Purkinje cell (primary cell): Measurements from ENCODE around the gene ADA. TPM values are rescaled to one million over a fixed set of nuclear protein-coding genes. Genes with fewer than 3 reads are reported as not detected.

Experiments
- polyA plus RNA-seq: library from polyadenylated mRNA; unstranded; fragments of >200 nt; fragmentation: Nextera tagmentation; gene quantifications from 2 replicates; pipeline ENCODE4 v1.2.1, GENCODE V29; 2014

Gene ADA
- not detected in 2 replicates for polyA plus RNA-seq

GRCh38 chr20:44651684-44652423, at the start of gene ADA:
Gene ADA (minus strand): TSS chr20:44651699. CDS start chr20:44651607, 92 bp downstream.

GRCh38 chr20:44582311-44583025, 69.0 kb downstream of the ADA start, which contains the start of gene PKIG:
Gene PKIG (plus strand): TSS chr20:44582579. CDS start chr20:44614557, 31,978 bp downstream.

Other genes starting within 250 kb of the ADA start
- 3.4 and 6.2 TPM in 2 replicates for gene TTPAL, start 175.8 kb downstream of the ADA start, polyA plus RNA-seq
- gene SERINC3, start 129.6 kb downstream of the ADA start, polyA plus RNA-seq, result 271 and 279 TPM in 2 replicates
- 19.5 and 41.2 TPM in 2 replicates for gene PKIG, start 69.1 kb downstream of the ADA start, polyA plus RNA-seq
- not detected in 2 replicates for gene CCN5, start 63.7 kb upstream of the ADA start, polyA plus RNA-seq
- 0.58 and 2.7 TPM in 2 replicates for gene KCNK15, start 94.2 kb upstream of the ADA start, polyA plus RNA-seq
- gene RIMS4, start 158.8 kb upstream of the ADA start, polyA plus RNA-seq, result 0.04 and 0.19 TPM in 2 replicates
- gene YWHAB, start 234.0 kb upstream of the ADA start, polyA plus RNA-seq, result 446 and 447 TPM in 2 replicates